DND-41 (cell line): Measurements from ENCODE around the gene KLF15.

ENCODE experiments used
- CTCF ChIP-seq: IDR thresholded peaks from 2 replicates; pipeline ENCODE4 v1.5.1; 2012; ENCODE audit warnings: borderline replicate concordance, low read length, moderate library complexity, mild to moderate bottlenecking; ENCODE audit not compliant: poor library complexity, severe bottlenecking; ENCODE audit errors: extremely low read depth
- EZH2 ChIP-seq: IDR thresholded peaks from 3 replicates; pipeline ENCODE4 v1.6.1; 2012; ENCODE audit warnings: borderline replicate concordance, low read depth, mild to moderate bottlenecking, moderate library complexity, low read length, inconsistent platforms; ENCODE audit not compliant: severe bottlenecking

GRCh38 chr3:126311338-126311978 is 45.8 kb downstream of the KLF15 start:
- TF ChIP-seq CTCF = no peak
- TF ChIP-seq EZH2 = no peak
